H1 (cell line): ENCODE measurements around the gene SERPINB6. TPM values are rescaled to one million over a fixed set of nuclear protein-coding genes. Genes with fewer than 3 reads are reported as not detected.

Experiments
- BACH1 ChIP-seq: IDR thresholded peaks from 2 replicates; pipeline ENCODE4 v1.6.1; 2012; ENCODE audit warnings: low read length, improper control_type of control experiment
- CREB1 ChIP-seq: IDR thresholded peaks from 2 replicates; pipeline ENCODE4 v1.6.1; 2012; ENCODE audit warnings: inconsistent platforms
- CTCF ChIP-seq, 3 experiments: IDR thresholded peaks; 1 replicate in 2 of 3; 2 replicates in 1 of 3; pipeline versions ENCODE4 v1.5.1 to v1.6.1; 2011; ENCODE audit warnings: low read length in 3 of 3, mild to moderate bottlenecking in 3 of 3, inconsistent platforms in 2 of 3, low read depth in 1 of 3, moderate library complexity in 1 of 3; ENCODE audit not compliant: insufficient read depth in 1 of 3; ENCODE audit errors: control extremely low read depth in 1 of 3
- KDM4A ChIP-seq: IDR thresholded peaks from one replicate; pipeline ENCODE4 v1.7.1; 2012; ENCODE audit warnings: low read depth, mild to moderate bottlenecking, moderate library complexity, low read length, inconsistent platforms; ENCODE audit not compliant: severe bottlenecking
- KDM5A ChIP-seq: fragments of 200-600 bp; IDR thresholded peaks from 2 replicates; pipeline ENCODE4 v1.7.1; 2012; ENCODE audit warnings: mild to moderate bottlenecking, low read length, inconsistent platforms, mixed read lengths
- PHF8 ChIP-seq: fragments of 200-600 bp; sonication (generic); conservative IDR thresholded peaks from 2 replicates; pipeline ENCODE4 v1.7.1; 2012; ENCODE audit warnings: low read depth, mild to moderate bottlenecking, inconsistent platforms, low read length, moderate library complexity
- RNF2 ChIP-seq: fragments of 200-900, 300-1000 bp; sonication (generic); IDR thresholded peaks from 2 replicates; pipeline ENCODE4 v1.7.1; 2016; ENCODE audit warnings: borderline replicate concordance, low read depth, mild to moderate bottlenecking, antibody characterized with exemption, low read length; ENCODE audit not compliant: poor library complexity, severe bottlenecking; ENCODE audit errors: missing control alignments
- SP4 ChIP-seq: IDR thresholded peaks from 2 replicates; pipeline ENCODE4 v1.6.1; 2012; ENCODE audit warnings: low read length, inconsistent platforms
- TBP ChIP-seq: IDR thresholded peaks from 2 replicates; pipeline ENCODE4 v1.6.1; 2011; ENCODE audit warnings: low read depth, low read length, improper control_type of control experiment
- polyA plus RNA-seq, 7 experiments: library from polyadenylated mRNA; depleted of rRNA in 3 of 7; stranded (reverse) in 5 of 7; unstranded in 2 of 7; fragments of >200 nt in 5 of 7; fragments of 200-250 nt in 2 of 7; gene quantifications; 1 replicate in 5 of 7; 2 replicates in 1 of 7; 4 replicates in 1 of 7; pipeline versions ENCODE4 v1.2.1 to v1.2.3, GENCODE V29; 2011 to 2013; ENCODE audit warnings: missing spikeins in 2 of 7, mixed read lengths in 2 of 7
- total RNA-seq: library from RNA; stranded (reverse); fragmentation: NEBNext Ultra II Directional; extraction: Animal tissue kit (Norgen Biotek cat#: 25700); gene quantifications from 2 replicates; pipeline ENCODE4 v1.2.1, GENCODE V29; 2021

The SERPINB6 gene
- total and polyA plus RNA-seq, 2 of the 8 experiments (the other 6 are each of a cell fraction or from before 2014, with no cell fraction given) = 27.2 to 29.4 TPM

- TF ChIP-seq KDM5A (peak; percentile 62; the same call in 1 of the 2 replicates), KDM4A (peak; percentile 27), CTCF (IDR thresholded peaks at IDR 0.05; ENCODE audit: control extremely low read depth in 1 of 3, insufficient read depth in 1 of 3, low read depth in 1 of 3, low read length in 3 of 3) (peak; percentile 80 to 87 (median 82)), CREB1 (peak; percentile 67), SP4 (no peak), TBP (peak; percentile 48), PHF8 (peak; percentile 69), BACH1 (peak; percentile 32; the same call in 1 of the 2 replicates), RNF2 (no peak)
- TF ChIP-seq, all 59 proteins: peak for 24
These were observed 17.3 kb upstream of the SERPINB6 start (continued) for GRCh38 chr6:2988426-2989331.
